Activated T-cell treated with anti-CD3 and anti-CD28 coated beads for 48 hours (primary cell): Measurements from ENCODE around the gene FBF1.
"Not testable (repeated sequence)": the region's sequence is repeated elsewhere in the genome, so short reads cannot be mapped to it uniquely, and the experiment has no call there.

Experiments used
- DNase-seq: peaks from one replicate; pipeline ENCODE4 v3.0.0-alpha.2; 2020; ENCODE audit warnings: low read depth

FBF1 gene

DNA sequence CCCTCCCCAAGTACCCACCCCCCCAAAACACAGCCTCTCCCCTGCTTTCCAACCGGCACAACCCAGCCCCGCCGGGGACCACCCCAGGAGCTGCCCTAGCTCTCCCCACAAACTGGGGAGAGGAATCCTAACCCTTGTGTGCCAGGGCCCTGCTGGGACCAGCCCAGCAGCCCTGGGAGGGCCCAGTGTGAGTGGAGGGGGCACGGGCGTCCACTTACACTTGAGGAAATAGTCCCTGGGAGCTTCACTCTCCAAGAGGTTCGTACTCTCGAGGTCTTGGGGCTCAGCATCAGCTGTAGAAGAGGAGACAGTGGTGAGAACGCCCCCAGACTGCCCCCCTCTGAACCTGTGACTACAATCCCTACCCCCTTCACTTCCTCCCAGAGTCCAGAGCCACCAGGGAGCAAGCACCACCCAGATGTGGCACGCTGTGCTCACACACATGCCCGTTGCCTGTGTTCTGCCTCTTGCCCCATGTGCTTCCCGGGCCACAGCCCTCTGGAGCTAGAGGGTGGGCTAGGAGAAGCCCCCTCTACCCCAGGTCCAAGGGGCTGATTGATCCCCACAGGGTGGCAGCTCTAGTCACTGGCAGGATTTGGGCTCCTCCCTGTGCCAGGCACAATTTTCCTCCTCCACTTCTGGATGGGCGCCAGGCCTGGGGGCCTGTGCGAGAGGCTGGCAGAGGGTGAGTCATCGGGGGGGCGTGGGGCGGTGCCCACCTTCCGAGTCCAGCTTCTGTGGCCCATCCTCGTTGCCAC is 65.5 kb downstream of the FBF1 start:
- no peak for DNase-seq

GRCh38 chr17:75874323-75875181 is 66.3 kb downstream of the FBF1 start:
- DNase-seq: no peak

- no peak for DNase-seq
These were observed 67.1 kb downstream of the FBF1 start for GRCh38 chr17:75873587-75874322.

- DNase-seq: no peak
These were observed 68.1 kb downstream of the FBF1 start for GRCh38 chr17:75872434-75873351.

GRCh38 chr17:75870228-75870627 is 70.6 kb downstream of the FBF1 start:
- not testable (repeated sequence) for DNase-seq

DNA sequence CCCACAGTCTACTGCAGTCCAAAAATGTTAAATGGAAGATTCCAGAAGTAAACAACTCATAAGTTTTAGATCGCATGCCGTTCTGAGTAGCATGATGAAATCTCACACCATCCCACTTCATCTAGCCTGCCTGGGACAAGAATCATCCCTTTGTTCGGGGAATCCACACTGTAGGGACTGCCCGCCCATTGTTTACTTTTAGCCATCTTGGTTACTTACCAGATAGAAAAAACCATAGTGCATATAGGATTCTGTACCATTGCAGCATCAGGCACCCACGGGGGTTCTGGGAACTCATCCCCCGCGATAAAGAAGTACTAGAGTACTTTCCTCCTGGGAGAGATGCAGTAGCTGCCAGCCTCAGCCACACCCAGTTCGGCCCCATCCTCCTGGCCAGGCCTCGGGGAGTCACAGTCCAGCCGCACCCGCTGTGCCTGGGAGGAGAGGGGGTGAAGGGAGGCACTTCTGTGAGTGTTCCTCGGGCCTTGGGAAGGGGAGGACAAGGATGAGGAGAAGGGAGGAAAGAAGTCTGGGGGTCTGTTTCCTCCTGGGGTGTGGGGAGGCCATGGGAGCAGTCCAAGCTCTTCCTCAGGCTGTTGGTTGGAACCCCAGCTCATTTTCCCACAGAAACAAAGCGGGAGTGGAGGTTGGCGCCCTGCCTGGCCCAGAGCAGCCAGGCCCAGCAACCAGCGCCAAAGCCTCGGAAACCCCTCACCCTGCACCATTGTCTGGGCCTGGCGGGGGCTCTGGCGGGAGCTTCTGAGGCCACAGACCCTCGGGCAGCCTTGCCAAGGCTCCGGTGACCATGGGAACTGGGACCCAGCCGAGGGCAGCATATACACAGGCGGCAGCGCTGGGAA is 71.3 kb downstream of the FBF1 start:
- DNase-seq: no peak

GRCh38 chr17:75868730-75869281 is 72.0 kb downstream of the FBF1 start:
- DNase-seq: not testable (repeated sequence)

DNA sequence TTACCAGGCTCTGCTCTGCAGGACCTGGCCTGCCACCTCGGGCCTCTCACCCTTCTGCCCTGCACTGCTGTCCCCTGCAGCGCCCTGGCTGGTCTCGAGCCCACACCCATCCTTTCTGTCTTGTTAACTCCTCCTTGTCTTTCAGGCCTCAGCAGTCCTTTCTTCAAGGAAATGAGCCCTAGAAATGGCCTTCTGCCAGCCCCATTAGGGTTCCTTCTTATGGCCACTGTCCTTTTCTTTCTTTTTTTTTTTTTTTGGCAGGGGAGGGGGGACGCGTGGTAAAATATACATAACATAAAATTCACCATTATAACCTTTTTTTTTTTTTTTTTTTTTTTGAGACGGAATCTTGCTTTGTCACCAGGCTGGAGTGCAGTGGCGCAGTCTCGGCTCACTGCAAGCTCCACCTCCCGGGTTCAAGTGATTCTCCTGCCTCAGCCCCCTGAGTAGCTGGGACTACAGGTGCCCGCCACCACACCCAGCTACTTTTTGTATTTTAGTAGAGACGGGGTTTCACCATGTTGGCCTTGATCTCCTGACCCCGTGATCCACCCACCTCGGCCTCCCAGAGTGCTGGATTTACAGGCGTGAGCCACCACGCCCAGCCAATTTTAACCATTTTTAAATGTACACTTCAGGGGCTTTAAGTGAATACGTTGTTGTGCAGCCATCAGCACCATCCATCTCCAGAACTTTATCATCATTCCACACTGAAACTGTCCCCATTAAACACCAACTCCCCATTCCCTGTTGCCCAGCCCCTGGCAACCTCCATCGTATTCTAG is 75.2 kb downstream of the FBF1 start:
- DNase-seq: not testable (repeated sequence)

GRCh38 chr17:75864887-75865286 is 76.0 kb downstream of the FBF1 start:
- DNase-seq: not testable (repeated sequence)

DNA sequence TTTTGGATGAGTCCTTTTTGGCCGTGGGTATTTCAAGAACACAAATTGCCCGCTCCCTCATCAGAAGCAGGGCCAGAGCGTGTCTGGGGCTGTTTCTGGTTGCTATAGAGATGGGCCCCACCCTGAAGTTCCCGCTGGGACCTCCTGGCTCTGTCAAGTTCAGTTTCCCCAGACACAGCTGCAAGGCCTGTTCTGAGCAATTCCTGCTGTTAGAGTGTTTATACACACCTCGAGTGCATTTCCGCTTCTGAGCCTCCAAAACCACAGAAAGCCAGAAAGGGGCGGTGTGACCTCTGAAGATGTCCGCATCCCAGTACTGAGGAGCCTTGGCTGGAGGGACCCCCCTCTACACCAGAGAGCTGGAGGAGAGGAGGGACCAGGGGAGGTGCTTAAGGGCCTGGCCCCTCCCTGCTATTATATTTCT is 76.4 kb downstream of the FBF1 start:
- DNase-seq: no peak

- DNase-seq: no peak
These were observed 78.9 kb downstream of the FBF1 start for GRCh38 chr17:75861927-75862317.
